ENCODE results near the gene GALNT4.

GRCh38 chr12:89523393-89523792 is 1.2 kb downstream of the GALNT4 start:
- TF ChIP-seq, protein P1, sequence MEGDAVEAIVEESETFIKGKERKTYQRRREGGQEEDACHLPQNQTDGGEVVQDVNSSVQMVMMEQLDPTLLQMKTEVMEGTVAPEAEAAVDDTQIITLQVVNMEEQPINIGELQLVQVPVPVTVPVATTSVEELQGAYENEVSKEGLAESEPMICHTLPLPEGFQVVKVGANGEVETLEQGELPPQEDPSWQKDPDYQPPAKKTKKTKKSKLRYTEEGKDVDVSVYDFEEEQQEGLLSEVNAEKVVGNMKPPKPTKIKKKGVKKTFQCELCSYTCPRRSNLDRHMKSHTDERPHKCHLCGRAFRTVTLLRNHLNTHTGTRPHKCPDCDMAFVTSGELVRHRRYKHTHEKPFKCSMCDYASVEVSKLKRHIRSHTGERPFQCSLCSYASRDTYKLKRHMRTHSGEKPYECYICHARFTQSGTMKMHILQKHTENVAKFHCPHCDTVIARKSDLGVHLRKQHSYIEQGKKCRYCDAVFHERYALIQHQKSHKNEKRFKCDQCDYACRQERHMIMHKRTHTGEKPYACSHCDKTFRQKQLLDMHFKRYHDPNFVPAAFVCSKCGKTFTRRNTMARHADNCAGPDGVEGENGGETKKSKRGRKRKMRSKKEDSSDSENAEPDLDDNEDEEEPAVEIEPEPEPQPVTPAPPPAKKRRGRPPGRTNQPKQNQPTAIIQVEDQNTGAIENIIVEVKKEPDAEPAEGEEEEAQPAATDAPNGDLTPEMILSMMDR (IDR thresholded peaks at IDR 0.05): no peak
- no peak for TF ChIP-seq POLR2A (IDR thresholded peaks at IDR 0.05)

Measured in heart left ventricle (tissue), 13 donors.